GM18909 (cell line): Measurements from ENCODE around the gene TMED10.
A peak's percentile ranks its signal among the peaks of the same experiment; 100 is the strongest.
"Not testable (repeated sequence)": the region's sequence is repeated elsewhere in the genome, so short reads cannot be mapped to it uniquely, and the experiment has no call there.

Source experiments
- ATAC-seq: cut with Tn5 transposase; IDR thresholded peaks from one replicate; pipeline ENCODE4 v1.9.1; 2021; ENCODE audit warnings: mild to moderate bottlenecking; ENCODE audit not compliant: unreplicated experiment, poor library complexity

The TMED10 gene

DNA sequence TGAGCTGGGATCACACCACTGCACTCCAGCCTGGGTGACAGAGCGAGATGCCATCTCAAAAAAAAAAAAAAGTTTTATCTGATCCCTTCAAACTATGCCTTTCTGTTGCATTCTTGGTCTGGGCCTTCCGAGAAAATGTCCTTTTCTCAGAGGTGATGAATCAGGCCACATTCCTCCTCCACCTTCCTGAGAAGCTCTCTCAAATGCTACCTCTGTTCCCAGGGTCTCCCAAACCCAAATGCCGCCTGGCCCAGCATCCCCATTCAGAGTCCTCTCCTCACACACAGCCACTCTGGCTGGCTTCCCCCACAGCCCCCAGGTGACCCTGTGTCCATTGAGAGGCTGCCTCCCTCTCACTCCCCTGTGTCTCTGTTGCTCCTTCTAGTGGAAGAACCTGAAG is 19.7 kb upstream of the TMED10 start:
- no peak for ATAC-seq

GRCh38 chr14:75191100-75191499 is 14.7 kb upstream of the TMED10 start:
- no peak for ATAC-seq

GRCh38 chr14:75190023-75190422 is 13.6 kb upstream of the TMED10 start:
- ATAC-seq, result no peak

GRCh38 chr14:75188520-75189268 is 12.3 kb upstream of the TMED10 start:
- no peak for ATAC-seq

DNA sequence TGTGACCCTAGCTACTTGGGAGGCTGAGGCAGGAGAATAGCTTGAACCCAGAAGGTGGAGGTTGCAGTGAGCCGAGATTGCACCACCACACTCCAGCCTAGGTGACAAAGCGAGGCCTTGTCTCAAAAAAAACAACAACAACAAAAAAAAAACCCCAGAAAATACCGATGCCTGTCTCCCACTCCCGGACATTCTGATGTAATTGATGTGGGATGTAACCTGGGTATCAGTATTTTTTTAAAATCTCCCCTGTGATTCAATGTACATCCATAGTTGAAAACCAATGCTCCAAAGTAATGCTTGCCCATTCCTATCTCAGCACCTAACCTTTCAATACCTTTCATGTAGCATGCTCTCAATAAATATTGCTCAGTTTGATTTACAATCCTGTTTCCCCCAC is 11.7 kb upstream of the TMED10 start:
- ATAC-seq, result no peak

- ATAC-seq, result no peak
Observed at GRCh38 chr14:75186953-75187352, 10.5 kb upstream of the TMED10 start.

GRCh38 chr14:75185251-75186040 is 9.0 kb upstream of the TMED10 start:
- no peak for ATAC-seq

- ATAC-seq, result no peak
Observed at GRCh38 chr14:75184492-75184891, 8.1 kb upstream of the TMED10 start.

DNA sequence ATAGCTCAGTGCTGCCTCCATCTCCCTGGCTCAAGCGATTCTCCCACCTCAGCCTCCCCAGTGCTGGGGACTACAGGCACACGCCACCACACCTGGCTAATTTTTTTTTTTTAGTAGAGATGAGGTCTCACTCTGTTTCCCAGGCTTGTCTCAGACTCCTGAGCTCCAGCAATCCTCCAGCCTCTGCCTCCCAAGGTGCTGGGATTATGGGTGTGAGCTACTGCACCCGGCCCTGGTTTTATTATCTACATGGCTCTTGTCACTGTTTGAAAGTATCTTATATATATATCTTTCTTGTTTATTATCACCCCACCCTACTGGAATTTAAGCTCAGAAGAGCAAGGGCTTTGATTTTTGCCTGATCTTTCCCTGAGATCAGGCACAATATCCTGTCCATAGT is 7.6 kb upstream of the TMED10 start:
- no peak for ATAC-seq

DNA sequence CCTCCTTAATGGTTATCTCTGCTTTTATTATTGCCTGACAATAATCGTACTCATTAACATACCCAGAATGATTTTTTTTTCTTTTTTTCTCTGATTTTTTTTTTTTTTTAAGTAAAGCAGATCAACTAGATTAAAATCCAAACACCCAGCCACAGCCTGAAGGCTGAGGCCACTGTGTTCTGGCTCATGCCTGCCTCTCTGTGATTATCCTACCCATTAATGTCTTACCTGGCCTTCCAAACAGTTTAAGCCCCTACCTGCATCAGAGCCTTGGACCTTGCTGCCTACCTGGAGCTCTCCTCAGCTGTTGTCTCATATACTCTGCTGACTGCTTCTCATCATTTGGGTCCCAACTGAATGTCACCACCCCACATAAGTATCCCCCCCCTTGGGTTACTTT is 6.8 kb upstream of the TMED10 start:
- no peak for ATAC-seq

DNA sequence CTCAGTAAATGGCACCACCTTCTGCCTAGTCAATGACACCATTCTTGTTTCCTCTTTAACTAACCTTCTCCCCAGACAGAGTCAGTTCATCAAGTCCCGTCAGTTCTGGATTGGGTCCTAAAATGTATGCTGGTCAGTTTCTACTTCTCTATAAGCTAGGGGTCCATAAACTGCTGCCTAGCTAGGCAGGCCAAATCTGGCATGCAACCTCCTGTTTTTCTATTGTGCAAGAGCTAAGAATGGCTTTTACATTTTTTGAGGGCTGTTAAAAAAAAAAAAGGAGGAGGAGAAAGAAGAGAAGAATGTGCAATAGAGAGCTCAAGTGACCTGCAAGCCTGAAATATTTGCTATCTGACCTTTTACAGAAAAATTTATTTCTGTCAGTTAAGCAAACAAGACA is 6.4 kb upstream of the TMED10 start:
- ATAC-seq, result no peak

DNA sequence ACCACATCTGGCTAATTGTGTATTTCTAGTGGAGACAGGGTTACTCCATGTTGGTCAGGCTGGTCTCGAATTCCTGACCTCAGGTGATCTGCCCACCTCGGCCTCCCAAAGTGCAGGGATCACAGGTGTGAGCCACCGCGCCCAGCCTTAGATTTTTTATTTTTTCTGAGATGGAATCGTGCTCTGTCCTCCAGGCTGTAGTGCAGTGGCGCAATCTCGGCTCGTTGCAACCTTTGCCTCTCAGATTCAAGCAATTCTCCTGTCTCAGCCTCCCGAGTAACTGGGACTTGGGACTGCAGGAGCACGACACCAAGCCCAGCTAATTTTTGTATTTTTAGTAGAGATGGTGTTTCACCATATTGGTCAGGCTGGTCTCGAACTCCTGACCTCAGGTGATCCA is 5.8 kb upstream of the TMED10 start:
- ATAC-seq, result not testable (repeated sequence)

- no peak for ATAC-seq
Observed at GRCh38 chr14:75181293-75182062, 5.1 kb upstream of the TMED10 start.

- peak; percentile 11 for ATAC-seq
Observed at GRCh38 chr14:75175677-75176141, 703 bp downstream of the TMED10 start.

- no peak for ATAC-seq
Observed at GRCh38 chr14:75174066-75174465, 2.3 kb downstream of the TMED10 start.

DNA sequence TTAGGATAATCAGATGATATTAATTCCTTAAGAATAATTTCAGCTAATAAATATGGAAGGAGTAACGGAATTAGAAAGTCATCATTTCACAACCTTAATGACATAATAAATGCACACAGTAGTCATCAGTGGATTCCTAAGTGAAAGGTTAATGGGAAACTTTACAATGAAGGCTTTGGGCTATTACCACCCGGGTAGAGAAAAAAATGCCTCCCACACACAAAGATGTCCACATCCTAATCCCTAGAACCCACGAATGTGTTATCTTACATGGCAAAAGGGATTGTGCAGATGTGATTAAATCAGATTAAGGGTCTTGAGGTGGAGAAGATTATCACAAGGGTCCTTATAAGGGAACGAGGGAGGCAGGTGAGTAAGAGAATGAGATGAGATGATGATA is 5.6 kb downstream of the TMED10 start:
- no peak for ATAC-seq

DNA sequence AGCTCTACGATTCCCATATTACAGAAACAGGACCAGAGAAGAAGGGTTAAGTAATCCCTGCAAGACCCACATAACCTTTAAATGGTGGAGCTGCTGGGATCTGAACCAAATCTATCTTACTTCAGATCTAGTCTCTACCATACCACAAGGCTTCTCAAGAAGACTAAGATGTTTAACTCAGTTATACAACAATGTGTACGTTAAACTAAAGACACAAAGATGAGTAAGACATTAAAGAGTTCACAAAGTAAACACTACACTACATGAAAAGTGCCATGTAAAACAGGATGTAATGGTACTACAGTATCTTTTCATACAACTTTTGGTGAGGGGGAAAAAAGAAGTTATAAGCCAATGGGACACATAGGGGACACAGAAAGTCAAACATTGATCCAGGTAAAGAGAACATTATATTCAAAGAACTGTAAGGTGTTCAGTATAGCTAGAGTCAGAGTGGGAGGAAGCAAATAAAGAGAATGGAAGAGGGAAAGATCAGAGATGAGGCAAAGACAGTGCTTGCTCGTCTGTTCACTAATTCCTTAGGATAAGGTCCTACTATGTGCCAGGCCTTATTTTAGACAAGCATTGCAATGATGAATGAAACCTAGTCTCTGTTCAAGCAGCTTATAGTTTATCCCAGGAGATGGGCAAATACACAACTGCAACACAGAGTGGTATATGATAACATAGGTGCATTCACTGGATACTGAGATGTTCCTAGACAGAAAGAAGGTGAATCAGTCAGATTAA is 7.7 kb downstream of the TMED10 start:
- ATAC-seq, result no peak

DNA sequence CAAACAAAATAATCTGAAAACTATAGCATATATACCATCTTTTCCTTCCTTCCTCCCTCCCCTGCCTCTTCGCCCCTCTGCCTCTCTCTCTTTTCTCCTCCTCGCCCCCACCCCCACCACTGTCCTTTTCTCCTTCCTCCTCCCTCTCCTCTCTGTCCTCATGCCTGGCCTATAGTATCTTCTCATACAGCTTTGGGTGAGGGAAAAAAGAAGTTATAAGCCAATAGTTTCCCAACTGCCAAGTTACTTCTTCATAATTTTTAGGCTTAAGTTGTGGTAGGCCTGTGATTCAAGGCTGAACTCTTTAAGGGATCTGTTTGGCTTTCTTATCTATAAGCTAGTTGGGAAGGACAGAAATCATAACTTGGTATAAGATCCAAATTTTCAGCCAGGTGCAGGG is 9.1 kb downstream of the TMED10 start:
- ATAC-seq, result no peak

DNA sequence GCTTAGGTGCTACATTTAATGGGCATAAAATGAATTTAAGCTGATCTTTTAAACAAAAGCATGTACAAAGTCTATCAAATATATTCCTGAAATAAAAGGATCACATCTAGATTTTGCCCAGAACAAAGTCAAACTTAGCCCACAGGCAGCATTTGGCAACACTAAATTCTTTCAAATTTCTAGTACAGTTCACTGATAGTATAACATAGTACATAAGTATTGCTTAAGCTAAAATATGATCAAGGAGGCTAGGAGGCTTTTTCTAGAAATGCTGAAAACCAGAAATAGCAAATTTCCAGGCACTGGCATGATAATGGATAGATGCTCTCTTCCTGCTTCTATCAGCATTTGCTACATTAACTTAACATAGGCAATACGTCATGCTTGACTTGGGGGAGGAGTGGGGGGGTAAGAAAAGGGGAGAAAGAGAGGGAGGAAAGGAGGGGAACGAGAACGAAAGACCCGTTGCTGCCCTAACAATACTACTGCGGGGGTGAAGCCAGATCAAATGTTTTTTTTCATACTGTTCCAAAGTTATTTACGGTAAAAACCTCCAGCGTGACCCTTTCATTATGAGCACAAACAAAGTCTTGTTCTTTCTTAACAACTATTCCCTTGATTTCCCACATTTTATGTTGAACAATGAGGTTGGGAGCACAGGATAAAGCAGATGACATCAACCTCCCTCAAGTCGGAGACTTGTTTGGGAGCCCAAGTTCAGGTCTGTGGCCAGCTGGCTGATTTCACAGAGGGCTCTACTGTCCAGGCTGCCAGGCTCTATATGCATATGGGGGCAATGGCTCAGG is 10.6 kb downstream of the TMED10 start:
- ATAC-seq, result no peak
